ENCODE measurements around the gene UQCC2. TPM values are rescaled to one million over a fixed set of nuclear protein-coding genes. Genes with fewer than 3 reads are reported as not detected.
A peak's percentile ranks its signal among the peaks of the same experiment; 100 is the strongest.

Gene UQCC2
- total RNA-seq (2012; rRNA removed) (13.8 and 23.1 TPM in 2 replicates), polyA plus RNA-seq (2012; rRNA removed) (34.5 and 44.5 TPM in 2 replicates), Bru-seq, nascent RNA (percentile 64 among the genes with signal in this experiment), BruChase-seq, experiment 1, labeled RNA remaining after a 6-hour chase (percentile 63 among the genes with signal in this experiment), BruChase-seq, experiment 2, labeled RNA remaining after a 2-hour chase (percentile 61 among the genes with signal in this experiment)
- 28.0 and 38.5 TPM in 2 replicates for polyA plus RNA-seq (2012; cell fraction: cytosol; rRNA removed)
- 18.4 and 25.0 TPM in 2 replicates for polyA plus RNA-seq (2012; cell fraction: nucleus; rRNA removed; ENCODE audit: low replicate concordance)
- long read RNA-seq, full-length matches to known transcripts, result 36 of 40 reads
- long read RNA-seq, partial matches to known transcripts, result 2 of 40 reads
- long read RNA-seq, other reads (novel, unspliced or antisense), result 2 of 40 reads

GRCh38 chr6:33711140-33712129, at the start of gene UQCC2:
UQCC2 (minus strand) TSS chr6:33711700; CDS start chr6:33711686, 14 bp downstream.
- ChIA-PET POLR2A (ENCODE audit: unreplicated experiment) (interaction anchor here (0.5 to 1.2 kb wide), 8 partner anchors 11 to 522 kb away, joined by 3 to 7 read pairs (median 3); no protein-coding TSS in a partner anchor), CTCF (interaction anchor here (0.5 to 2.1 kb wide), 16 partner anchors 11 to 444 kb away, joined by 3 to 11 read pairs (median 4); no protein-coding TSS in a partner anchor)
- ATAC-seq (ENCODE audit: low read depth), result peak; percentile 99
- peak; percentile 95 for DNase-seq
- Histone ChIP-seq H4K91ac (ENCODE audit: insufficient read depth, low read depth, low read length) (peak within 1 kb of the TSS; percentile 98), H3K9me3 (ENCODE audit: control insufficient read depth, insufficient read depth, low read length) (no peaks in the 10 kb centered on the region), H2BK20ac (ENCODE audit: low read depth, low read length) (no peak within 1 kb of the TSS), H3K4me2 (ENCODE audit: low read depth, low read length) (peak within 1 kb of the TSS; percentile 69), H2BK5ac (ENCODE audit: low read depth, low read length, poor library complexity, severe bottlenecking) (peak within 1 kb of the TSS; percentile 95), H2AK5ac (ENCODE audit: low read depth, low read length) (peak within 1 kb of the TSS; percentile 76), H2AFZ (replicated peaks; ENCODE audit: low read length, poor library complexity) (peak within 1 kb of the TSS; percentile 99), H3K18ac (ENCODE audit: low read depth, low read length) (peak within 1 kb of the TSS; percentile 67; the same call in 1 of the 2 replicates), H3K36me3 (ENCODE audit: control insufficient read depth, insufficient read depth, low read length) (peaks cover 8% of the 10 kb centered on the region), H3K27me3 (ENCODE audit: control insufficient read depth, insufficient read depth, low read length) (peaks cover 5% of the 10 kb centered on the region; the same call in 1 of the 2 replicates), H3K27ac (ENCODE audit: insufficient read depth, low read length) (peak within 1 kb of the TSS; percentile 95), H3K9me1 (ENCODE audit: insufficient read depth, low read length) (peaks cover 8% of the 10 kb centered on the region), H2BK15ac (ENCODE audit: low read depth, low read length) (no peak within 1 kb of the TSS; the same call in 2 of the 3 replicates), H3K4me1 (ENCODE audit: control insufficient read depth, insufficient read depth, low read length) (peaks cover 5% of the 10 kb centered on the region), H4K8ac (ENCODE audit: low read depth in 2 of 2, low read length in 2 of 2) (peak within 1 kb of the TSS; percentile 85 to 99), H3K4ac (ENCODE audit: low read depth, low read length) (peak within 1 kb of the TSS; percentile 99), H4K5ac (ENCODE audit: low read depth, low read length) (peak within 1 kb of the TSS; percentile 70), H2AK9ac (replicated peaks; ENCODE audit: low read depth, low read length, poor library complexity) (peak within 1 kb of the TSS; percentile 89), H3K14ac (replicated peaks; ENCODE audit: low read depth, low read length) (peak within 1 kb of the TSS; percentile 99), H4K20me1 (ENCODE audit: insufficient read depth, low read length) (no peaks in the 10 kb centered on the region), H3K79me1 (ENCODE audit: low read depth in 1 of 2, low read length in 2 of 2) (peaks cover 17 to 39% of the 10 kb centered on the region in 2 experiments), H3K9ac (ENCODE audit: low read depth, low read length) (peak within 1 kb of the TSS; percentile 94), H3K4me3 (ENCODE audit: insufficient read depth, low read depth, low read length) (peak within 1 kb of the TSS; percentile 73), H2BK120ac (ENCODE audit: low read depth, low read length) (peak within 1 kb of the TSS; percentile 95), H3K23ac (ENCODE audit: low read depth, low read length) (peak within 1 kb of the TSS; percentile 97), H3K56ac (ENCODE audit: extremely low read depth, insufficient read depth, low read length) (peak within 1 kb of the TSS; percentile 99)
- BruUV-seq (replicated peaks), result no TSS peak
- 3% methylated on average over 21 of the region's 73 CpGs; no CpG with 5 or more reads in 1 of the 2 experiments for WGBS, 2 experiments (ENCODE audit: extremely low coverage in 2 of 2, insufficient read length in 1 of 2)
- in situ Hi-C loops (cut with MboI; ENCODE audit: low sequenced_read_pairs) (loop anchor here (10.0 kb wide), 1 partner anchor 443 kb away; no protein-coding TSS in a partner anchor), intact Hi-C loops (cut with micrococcal nuclease) (loop anchor here (1.0 to 2.0 kb wide), 4 partner anchors 51 to 443 kb away; no protein-coding TSS in a partner anchor), dilution Hi-C loops (cut with HindIII; ENCODE audit: low sequenced_read_pairs, unreplicated experiment) (no loop called here)
- TF ChIP-seq BHLHE40 (IDR thresholded peaks at IDR 0.05; ENCODE audit: low read depth, low read length) (peak; percentile 97), ELK1 (IDR thresholded peaks at IDR 0.05; ENCODE audit: borderline replicate concordance, low read depth, low read length) (no peak), CEBPB (IDR thresholded peaks at IDR 0.05; ENCODE audit: low read depth, low read length) (no peak), CTCF (conservative IDR thresholded peaks at IDR 0.05; ENCODE audit: low read depth, low read length) (peak; percentile 90), MAFK (IDR thresholded peaks at IDR 0.05; ENCODE audit: low read depth, low read length) (no peak), RFX5 (IDR thresholded peaks at IDR 0.05; ENCODE audit: low read depth, low read length) (no peak), POLR2A (IDR thresholded peaks at IDR 0.05; ENCODE audit: low read depth, low read length) (peak; percentile 95), FOS (IDR thresholded peaks at IDR 0.05; ENCODE audit: low read depth, low read length) (no peak), MAZ (IDR thresholded peaks at IDR 0.05; ENCODE audit: borderline replicate concordance, low read depth, low read length) (peak; percentile 46; the same call in 1 of the 2 replicates), USF2 (IDR thresholded peaks at IDR 0.05; ENCODE audit: low read depth, low read length) (peak; percentile 88)

All from IMR-90 (cell line).